GM19467 (cell line): ENCODE data around the gene ENOX1.

Experiments
- ATAC-seq: cut with Tn5 transposase; IDR thresholded peaks from one replicate; pipeline ENCODE4 v1.9.1; 2021; ENCODE audit warnings: mild to moderate bottlenecking, moderate library complexity; ENCODE audit not compliant: unreplicated experiment

The ENOX1 gene

GRCh38 chr13:43397111-43397510 lies 389.7 kb downstream of the ENOX1 start:
- ATAC-seq: no peak

DNA sequence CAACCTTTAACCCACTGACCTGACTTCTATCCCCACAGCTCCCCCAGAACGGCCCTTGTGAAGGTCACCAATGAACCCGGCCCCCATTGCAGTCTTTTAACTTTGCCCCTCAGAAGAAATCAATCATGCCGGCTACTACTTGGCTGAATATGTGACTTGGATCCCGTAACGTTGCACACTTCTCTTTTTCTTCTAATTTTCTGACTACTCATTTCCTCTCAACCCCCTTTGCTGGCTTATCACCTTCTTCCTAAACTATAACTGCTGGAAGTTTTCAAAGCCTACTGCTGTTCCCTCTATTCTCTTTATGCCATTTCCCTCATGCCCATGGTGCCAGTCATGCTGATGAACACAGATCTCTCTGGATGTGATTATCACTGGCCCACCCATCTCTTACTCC lies 395.7 kb downstream of the ENOX1 start:
- ATAC-seq: no peak

GRCh38 chr13:43390619-43391018 lies 396.2 kb downstream of the ENOX1 start:
- ATAC-seq: no peak

DNA sequence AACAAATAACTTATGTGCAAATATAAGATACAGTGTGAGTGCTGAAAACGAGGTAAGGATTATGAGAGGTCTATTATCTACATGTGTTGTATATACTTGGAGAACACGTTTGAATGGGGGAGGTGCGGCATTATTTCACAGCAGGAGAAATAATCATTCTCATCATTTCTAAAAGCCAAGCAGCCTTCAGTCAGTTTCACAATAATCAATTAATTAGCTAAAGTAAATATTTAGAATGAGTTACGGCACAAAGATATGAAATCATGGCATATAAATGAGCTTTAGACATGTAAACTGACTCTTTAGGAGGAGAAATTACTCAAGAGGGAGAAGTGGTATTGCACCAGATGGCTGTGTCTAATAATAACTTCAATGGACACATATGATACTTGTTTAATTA lies 396.8 kb downstream of the ENOX1 start:
- no peak for ATAC-seq

DNA sequence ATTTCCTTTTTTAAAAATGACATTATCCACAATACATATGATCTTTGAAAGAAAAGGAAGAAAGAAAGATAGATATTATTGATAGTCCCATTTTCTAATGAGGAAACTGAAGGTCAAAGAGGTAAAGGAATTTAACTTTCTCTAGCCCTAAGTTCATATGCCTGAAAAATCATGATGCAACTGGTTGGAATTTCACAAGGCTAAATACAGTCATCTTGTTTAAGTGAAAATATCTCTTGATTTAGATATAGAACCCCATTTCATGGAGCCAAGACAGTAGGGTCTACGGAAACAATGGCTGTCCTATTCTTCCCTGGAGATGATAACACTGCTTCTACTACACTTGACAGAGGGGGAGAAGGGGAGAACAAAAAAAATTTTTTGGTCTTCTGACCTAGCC lies 397.2 kb downstream of the ENOX1 start:
- no peak for ATAC-seq

DNA sequence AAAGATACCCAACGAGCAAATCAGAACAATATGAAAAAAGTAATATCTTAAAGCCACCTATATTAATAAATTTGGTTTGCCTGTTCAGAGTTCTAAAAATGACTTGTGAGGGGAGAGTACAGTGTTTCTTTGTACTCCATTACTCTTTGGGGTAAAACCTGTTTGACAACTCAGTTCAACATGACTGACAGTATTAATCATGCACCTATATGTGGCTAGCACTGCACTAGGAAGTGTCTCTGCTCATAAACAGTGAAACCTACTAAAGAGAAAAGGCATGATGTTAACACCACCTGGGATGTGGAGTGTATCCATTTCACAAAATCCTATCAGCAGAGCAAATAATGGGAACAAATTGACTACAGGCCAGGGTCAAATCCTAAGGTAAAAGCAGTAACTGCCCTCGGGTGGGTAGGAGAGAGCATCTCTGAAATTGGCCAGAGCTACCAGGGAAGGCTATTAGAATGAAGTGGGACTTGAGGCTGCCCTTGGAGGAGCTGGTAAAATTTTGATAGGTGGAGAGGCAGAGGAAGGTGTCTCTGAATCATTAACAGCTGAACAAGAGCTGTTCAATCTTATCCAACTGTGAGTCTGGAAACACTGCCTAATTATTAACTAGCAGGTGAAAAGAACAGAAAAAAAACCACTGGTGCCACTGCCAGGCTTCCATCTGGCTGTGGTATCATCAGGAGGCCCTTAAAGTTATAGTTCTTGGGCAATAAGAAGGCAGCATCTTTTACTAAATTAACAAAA lies 398.3 kb downstream of the ENOX1 start:
- ATAC-seq: no peak

- ATAC-seq: no peak
Observed at GRCh38 chr13:43387880-43388279, 398.9 kb downstream of the ENOX1 start.

GRCh38 chr13:43383498-43384165 lies 403.1 kb downstream of the ENOX1 start:
- ATAC-seq: no peak

- no peak for ATAC-seq
Observed at GRCh38 chr13:43379738-43380137, 407.0 kb downstream of the ENOX1 start.

- ATAC-seq: no peak
Observed at GRCh38 chr13:43377973-43378372, 408.8 kb downstream of the ENOX1 start.

DNA sequence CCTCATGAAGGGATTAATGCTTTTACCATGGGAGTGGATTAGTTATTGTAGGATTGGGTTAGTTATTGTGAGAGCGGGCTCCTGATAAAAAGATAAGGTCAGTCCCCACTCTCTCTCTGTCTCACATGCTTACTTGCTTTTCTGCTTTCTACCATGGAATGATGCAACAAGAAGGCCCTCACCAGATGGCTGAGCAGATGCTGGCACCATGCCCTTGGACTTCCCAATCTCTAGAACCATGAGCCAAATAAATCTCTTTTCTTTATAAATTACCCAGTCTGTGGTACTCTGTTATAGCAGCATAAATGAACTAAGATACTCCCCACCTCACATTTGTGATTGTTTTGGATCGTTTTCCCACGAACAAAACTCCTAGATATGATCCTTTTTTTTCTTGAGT lies 409.6 kb downstream of the ENOX1 start:
- no peak for ATAC-seq

GRCh38 chr13:43376596-43376995 lies 410.2 kb downstream of the ENOX1 start:
- no peak for ATAC-seq

- ATAC-seq: no peak
Observed at GRCh38 chr13:43375797-43376465, 410.8 kb downstream of the ENOX1 start.

GRCh38 chr13:43374621-43375020 lies 412.2 kb downstream of the ENOX1 start:
- ATAC-seq: no peak

- no peak for ATAC-seq
Observed at GRCh38 chr13:43373400-43373799, 413.4 kb downstream of the ENOX1 start.

DNA sequence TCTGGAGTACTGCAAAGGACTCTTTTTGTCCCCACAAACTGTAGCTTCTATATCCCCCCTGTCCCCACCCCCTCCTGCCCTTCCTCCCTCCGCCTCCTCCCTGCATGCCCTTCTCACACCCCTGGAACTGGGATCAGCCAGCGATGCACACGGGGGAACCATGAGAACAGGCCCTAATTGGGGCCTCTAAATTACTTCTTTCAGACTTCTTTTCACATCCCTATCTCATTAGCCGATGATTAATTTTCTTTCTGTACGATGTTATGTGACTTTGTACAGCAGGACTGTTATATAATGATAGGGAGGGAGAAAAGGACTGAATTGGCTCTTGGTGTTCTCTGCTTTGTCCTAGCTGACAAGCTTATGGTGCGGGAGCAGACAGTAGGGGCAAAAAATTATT lies 415.9 kb downstream of the ENOX1 start:
- ATAC-seq: no peak

GRCh38 chr13:43369319-43369718 lies 417.5 kb downstream of the ENOX1 start:
- no peak for ATAC-seq

DNA sequence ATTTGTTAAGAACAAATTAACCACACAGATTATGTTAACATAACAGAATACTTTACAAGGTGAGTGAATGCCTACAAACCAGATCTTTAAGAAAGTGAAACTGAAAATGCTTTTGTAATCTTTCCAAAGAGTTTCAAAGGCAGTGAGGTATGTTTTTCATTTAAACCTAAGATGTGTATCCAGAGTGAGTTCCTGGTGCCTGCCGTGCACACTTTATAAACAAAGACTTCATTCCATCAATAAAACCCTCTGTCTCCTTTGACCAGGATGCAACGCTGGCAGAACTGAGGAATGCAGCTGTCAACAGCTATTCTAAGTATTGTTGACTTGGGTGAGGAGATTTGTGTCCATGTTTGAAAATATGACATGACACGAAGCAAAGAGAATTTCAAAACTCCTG lies 418.8 kb downstream of the ENOX1 start:
- ATAC-seq: peak; percentile 48

DNA sequence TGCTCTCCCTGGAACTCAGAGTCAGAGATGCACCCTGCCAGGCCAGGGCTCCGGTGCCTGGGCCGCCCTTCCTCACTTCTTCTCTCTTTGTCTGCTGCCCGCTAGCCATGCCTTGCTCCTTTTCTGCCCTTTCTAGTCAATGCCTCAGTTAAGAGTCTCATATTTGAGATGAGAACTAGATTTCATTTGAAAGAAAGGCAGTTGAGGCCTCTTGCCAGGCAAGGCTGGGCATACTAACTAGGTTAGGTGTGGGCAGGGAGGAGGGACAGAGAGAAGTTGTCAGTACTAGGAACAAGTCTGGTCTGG lies 421.8 kb downstream of the ENOX1 start:
- ATAC-seq: no peak

- no peak for ATAC-seq
Observed at GRCh38 chr13:43364210-43365038, 422.3 kb downstream of the ENOX1 start.

DNA sequence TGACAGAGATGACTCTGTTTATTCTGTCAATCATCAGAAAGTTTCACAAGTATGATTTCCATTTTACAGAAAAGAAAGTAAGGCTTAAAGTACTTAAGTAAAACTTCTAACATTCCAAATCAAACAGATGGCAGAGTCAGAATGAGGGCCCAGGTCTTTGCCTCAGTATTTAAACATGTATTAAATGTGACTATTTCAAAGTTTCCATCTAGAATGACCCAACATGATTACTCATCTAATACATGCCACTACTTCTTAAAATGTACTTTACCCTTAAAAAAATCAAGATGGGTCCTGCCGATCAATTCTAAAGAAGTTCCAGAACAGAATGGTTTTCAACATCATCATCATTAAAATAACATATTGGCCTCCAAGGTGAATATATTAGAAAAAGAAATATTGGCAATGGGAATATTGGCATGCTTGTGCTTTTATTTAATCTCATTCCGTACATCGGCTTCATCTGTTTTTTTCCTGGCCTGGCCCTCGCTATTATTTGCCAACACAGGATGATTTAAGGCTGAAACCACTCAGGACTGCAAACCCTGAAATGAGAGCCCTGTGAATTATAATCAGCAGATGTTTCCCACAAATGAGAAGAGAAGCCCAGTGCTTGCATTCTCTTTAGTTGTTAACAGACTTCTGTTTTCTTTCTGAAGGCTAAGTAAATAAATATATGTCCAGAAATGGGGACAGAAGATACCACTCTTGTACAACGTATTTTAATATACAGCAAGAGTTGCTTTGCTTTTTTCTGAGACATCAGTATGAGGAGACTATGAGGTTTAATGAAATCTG lies 423.4 kb downstream of the ENOX1 start:
- no peak for ATAC-seq
